Activated CD4-positive, alpha-beta T cell treated with anti-CD3 and anti-CD28 coated beads, Interleukin-2, amount 10 ng/mL, durations not matched to agents 7 days and 5 days (primary cell): Measurements from ENCODE around the gene DAPK1. TPM values are rescaled to one million over a fixed set of nuclear protein-coding genes. Genes with fewer than 3 reads are reported as not detected.

ENCODE experiments used
- CTCF ChIA-PET: fragments of 350-600 bp; sonication (Branson Sonifier 250); formaldehyde crosslinking; loops from one replicate; lab custom pipeline; 2021; ENCODE audit warnings: antibody characterized with exemption; lab: Charles Lee
- POLR2A ChIA-PET: fragments of 350-600 bp; sonication (Branson Sonifier 250); formaldehyde crosslinking; loops from one replicate; lab custom pipeline; 2021; ENCODE audit warnings: antibody characterized with exemption; lab: Charles Lee
- DNase-seq: peaks from one replicate; pipeline ENCODE4 v3.0.0-alpha.2; 2020
- H3K27ac Mint-ChIP-seq: one replicate; pipeline ENCODE4 v1.8.0; 2021; ENCODE audit warnings: mild to moderate bottlenecking, moderate library complexity, mixed read lengths
- H3K27me3 Mint-ChIP-seq: one replicate; pipeline ENCODE4 v1.8.0; 2021; ENCODE audit warnings: mixed read lengths
- H3K36me3 Mint-ChIP-seq: one replicate; pipeline ENCODE4 v1.8.0; 2021; ENCODE audit warnings: low read depth, mixed read lengths
- H3K4me1 Mint-ChIP-seq: one replicate; pipeline ENCODE4 v1.8.0; 2021; ENCODE audit warnings: mixed read lengths
- H3K4me3 Mint-ChIP-seq: one replicate; pipeline ENCODE4 v1.8.0; 2021; ENCODE audit warnings: mild to moderate bottlenecking, moderate library complexity, mixed read lengths
- H3K9me3 Mint-ChIP-seq: one replicate; pipeline ENCODE4 v1.8.0; 2021; ENCODE audit warnings: mixed read lengths
- total RNA-seq, 2 experiments: library from RNA; stranded (reverse); gene quantifications; one replicate each; pipeline ENCODE4 v1.2.3, GENCODE V29; 2021

The DAPK1 gene
- total RNA-seq, 2 experiments from 2014 or later = 0.30 to 0.35 TPM

DNA sequence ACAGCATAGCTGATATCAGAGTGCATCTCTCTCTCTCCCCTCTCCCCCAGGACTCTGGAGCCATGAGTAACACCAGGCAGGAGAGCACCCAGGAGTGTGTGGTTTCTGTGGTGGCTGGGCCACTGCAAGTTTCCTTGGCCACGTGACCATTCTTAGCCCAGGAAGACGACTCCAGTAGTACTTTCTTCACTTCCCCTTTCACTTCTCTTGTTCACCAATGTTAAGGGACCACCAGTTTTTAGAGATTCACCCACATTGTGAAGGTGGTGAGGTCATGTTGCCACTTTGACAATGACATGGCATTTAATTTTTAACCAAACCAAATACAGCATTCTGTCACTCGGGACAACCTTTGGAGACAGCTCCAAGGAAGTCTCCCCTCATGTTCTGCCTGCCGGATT lies 17.9 kb upstream of the DAPK1 start:
- H3K4me3 Mint-ChIP-seq = no peak overlapping the region
- H3K4me1 Mint-ChIP-seq = peaks cover 6% of the 10 kb centered on the region
- no peaks in the 10 kb centered on the region for H3K36me3 Mint-ChIP-seq
- ChIA-PET POLR2A (no interaction called here), CTCF (no interaction called here)
- peaks cover 2% of the 10 kb centered on the region for H3K27me3 Mint-ChIP-seq
- H3K9me3 Mint-ChIP-seq = no peaks in the 10 kb centered on the region
- H3K27ac Mint-ChIP-seq = no peak overlapping the region
- no peak for DNase-seq

DNA sequence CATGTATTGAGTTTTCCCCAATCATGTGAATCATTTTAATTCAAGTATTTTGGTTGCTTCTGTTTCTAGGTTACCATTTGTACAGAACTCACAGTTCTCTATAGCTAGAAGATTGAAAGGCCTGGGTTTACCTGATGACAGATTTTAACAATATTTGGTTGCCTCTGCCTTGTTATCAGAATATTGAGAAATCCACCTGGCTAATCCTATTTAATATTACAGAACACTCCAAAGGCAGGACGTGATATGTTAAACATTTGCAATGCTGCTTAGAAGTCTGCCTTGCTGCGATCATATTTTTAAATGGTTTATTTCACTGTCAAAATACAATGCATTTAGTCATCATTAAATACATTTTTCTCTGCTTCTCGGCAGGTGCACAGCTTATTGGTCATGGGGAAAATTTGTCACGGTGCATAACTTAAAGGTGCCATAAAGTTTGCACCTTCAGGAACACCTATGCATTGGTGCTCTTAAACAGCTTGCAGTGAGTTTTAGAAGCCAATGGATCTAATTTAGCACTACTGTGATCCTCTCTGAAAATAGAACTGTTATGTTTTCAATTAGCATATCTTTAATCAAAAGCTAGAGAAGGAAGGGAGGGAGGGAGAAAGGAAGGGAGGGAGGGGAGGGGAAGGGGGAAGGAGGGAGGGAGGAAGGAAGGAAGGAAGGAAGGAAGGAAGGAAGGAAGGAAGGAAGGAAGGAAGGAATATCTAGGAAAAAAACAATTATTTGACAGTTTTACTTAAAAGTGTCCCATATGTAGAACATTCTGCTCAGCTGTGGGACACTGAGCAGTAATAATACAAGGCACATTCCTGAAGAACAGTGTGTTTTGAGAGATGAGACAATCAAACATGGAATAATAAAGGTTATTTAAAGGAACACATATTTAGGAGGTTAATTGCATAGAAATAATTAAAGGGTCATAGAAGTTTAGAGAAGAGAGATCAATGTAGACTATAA lies 15.5 kb upstream of the DAPK1 start:
- DNase-seq = no peak

DNA sequence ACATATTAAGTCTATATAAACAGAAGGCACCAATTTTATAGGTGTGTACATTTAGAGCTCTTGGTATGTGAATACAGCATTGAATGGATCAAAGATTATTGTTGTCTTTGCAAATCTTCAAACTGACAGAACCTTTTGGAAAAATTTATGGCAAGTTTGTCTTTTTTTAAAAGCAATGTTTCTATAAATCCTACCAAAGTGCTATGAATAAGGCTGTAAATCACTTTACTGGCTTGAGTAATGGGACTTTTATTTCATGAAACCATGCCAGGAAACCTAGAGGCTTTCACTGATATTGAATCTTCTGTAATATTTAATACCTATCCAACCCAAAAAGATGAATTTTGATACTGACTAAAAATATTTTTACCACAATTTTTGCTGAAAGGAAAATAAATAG lies 7.4 kb upstream of the DAPK1 start:
- CTCF ChIA-PET = no interaction called here
- H3K27me3 Mint-ChIP-seq = peaks cover 25% of the 10 kb centered on the region
- POLR2A ChIA-PET = no interaction called here
- no peaks in the 10 kb centered on the region for H3K36me3 Mint-ChIP-seq
- DNase-seq = no peak
- H3K27ac Mint-ChIP-seq = no peak overlapping the region
- no peaks in the 10 kb centered on the region for H3K9me3 Mint-ChIP-seq
- H3K4me1 Mint-ChIP-seq = no peaks in the 10 kb centered on the region
- no peak overlapping the region for H3K4me3 Mint-ChIP-seq

More for the DNA sequence above, 15.5 kb upstream of the DAPK1 start:
- Mint-ChIP-seq H3K27ac (no peak overlapping the region), H3K9me3 (no peaks in the 10 kb centered on the region), H3K27me3 (peaks cover 2% of the 10 kb centered on the region), H3K4me1 (peaks cover 6% of the 10 kb centered on the region), H3K36me3 (no peaks in the 10 kb centered on the region), H3K4me3 (no peak overlapping the region)
- ChIA-PET CTCF (interaction anchor here (1.0 kb wide), 1 partner anchor 15 kb away, joined by 3 read pairs; no protein-coding TSS in a partner anchor), POLR2A (no interaction called here)

DNA sequence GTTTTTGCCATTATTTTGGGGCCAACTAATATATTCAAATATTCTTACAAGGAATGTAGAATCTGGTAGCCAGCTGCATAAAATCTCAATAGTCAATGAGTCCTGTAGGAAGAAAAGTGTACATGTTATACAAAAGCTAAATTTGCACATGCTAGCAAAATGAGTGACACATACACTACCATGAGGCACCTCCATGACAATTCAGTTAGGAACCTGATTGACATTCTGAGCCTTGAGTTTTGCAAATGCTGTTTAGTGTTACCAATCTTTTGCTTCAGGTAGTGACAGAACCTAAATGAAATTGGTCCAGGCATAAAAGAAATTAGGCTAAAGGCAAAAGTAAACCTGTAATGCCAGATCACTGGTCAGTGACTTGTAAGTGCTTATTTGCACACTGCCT lies 6.8 kb upstream of the DAPK1 start:
- no peaks in the 10 kb centered on the region for H3K4me1 Mint-ChIP-seq
- H3K9me3 Mint-ChIP-seq = no peaks in the 10 kb centered on the region
- no peaks in the 10 kb centered on the region for H3K36me3 Mint-ChIP-seq
- H3K27ac Mint-ChIP-seq = no peak overlapping the region
- CTCF ChIA-PET = no interaction called here
- POLR2A ChIA-PET = no interaction called here
- H3K27me3 Mint-ChIP-seq = peaks cover 30% of the 10 kb centered on the region
- no peak overlapping the region for H3K4me3 Mint-ChIP-seq
- DNase-seq = no peak

DNA sequence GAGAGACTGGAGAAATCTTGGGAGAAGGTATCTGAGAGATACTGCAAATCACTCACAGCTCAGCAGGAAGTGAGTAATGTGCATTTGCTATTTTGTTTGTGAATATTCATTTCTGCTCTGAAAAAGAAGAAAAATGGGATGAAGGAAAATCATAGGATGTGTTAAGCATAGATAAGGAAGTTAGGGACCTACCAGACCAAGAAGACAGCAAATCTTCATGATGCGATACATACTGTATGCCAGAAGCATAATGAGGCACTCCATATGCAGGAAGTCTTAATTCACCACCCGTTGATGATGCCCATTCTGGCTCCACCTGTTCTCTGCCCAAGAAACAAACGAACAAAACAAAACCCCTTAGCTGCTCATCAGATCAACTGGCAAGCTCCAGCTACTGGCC lies 6.1 kb upstream of the DAPK1 start:
- Mint-ChIP-seq H3K27ac (no peak overlapping the region), H3K36me3 (no peaks in the 10 kb centered on the region), H3K4me1 (no peaks in the 10 kb centered on the region), H3K9me3 (no peaks in the 10 kb centered on the region), H3K27me3 (peaks cover 36% of the 10 kb centered on the region), H3K4me3 (no peak overlapping the region)
- CTCF ChIA-PET = no interaction called here
- POLR2A ChIA-PET = no interaction called here
- DNase-seq = no peak

DNA sequence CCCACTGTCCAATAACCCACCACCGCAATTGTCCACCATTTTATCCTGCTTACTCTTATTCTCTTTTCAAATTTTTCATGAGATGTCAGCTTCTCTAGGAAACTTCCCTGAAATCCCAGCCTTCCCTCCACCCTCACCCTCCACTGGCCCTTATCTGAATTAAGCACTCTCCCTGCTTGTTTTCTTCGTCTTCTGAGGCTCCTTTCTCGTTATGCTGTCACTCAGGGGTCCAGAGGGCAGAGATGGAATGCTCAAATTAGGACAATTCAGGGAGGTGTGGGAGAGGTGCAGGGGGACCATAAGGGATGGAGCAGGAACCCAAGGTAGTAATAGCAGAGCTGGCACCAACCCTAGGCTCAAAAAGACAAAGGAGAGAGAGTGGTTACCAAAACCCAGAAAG lies 5.0 kb upstream of the DAPK1 start:
- H3K27me3 Mint-ChIP-seq = peaks cover 44% of the 10 kb centered on the region
- no peaks in the 10 kb centered on the region for H3K9me3 Mint-ChIP-seq
- H3K4me3 Mint-ChIP-seq = no peak overlapping the region
- no peak overlapping the region for H3K27ac Mint-ChIP-seq
- ChIA-PET CTCF (no interaction called here), POLR2A (no interaction called here)
- peaks cover 3% of the 10 kb centered on the region for H3K4me1 Mint-ChIP-seq
- no peak for DNase-seq
- H3K36me3 Mint-ChIP-seq = no peaks in the 10 kb centered on the region

DNA sequence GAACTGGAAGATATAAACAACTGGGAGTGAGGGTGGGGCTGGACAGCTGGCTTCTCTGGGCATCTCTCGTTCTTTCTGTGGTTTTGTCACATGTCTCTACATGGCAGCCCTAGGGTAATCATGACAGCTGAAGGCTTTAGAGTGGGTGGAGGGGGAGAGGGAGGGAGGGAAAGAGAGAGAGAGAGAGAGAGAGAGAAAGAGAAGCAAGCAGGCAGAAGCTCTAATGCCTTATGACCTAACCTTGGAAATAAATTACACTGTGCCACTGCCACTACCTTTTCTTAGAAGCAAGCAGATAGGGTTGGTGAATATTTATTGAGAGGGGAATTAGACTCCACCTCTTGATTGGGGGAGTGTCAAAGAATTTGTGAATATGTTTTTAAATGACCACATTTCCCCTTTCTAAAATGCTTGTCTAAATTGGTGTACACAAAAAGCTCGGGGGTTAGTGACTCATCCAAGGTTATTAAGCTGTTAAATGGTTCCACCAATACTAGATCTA lies 2.6 kb upstream of the DAPK1 start:
- CTCF ChIA-PET = no interaction called here
- Mint-ChIP-seq H3K27ac (no peak overlapping the region), H3K4me3 (no peak overlapping the region), H3K9me3 (no peaks in the 10 kb centered on the region), H3K27me3 (peaks cover 57% of the 10 kb centered on the region), H3K4me1 (peaks cover 13% of the 10 kb centered on the region), H3K36me3 (no peaks in the 10 kb centered on the region)
- POLR2A ChIA-PET = no interaction called here
- DNase-seq = no peak

DNA sequence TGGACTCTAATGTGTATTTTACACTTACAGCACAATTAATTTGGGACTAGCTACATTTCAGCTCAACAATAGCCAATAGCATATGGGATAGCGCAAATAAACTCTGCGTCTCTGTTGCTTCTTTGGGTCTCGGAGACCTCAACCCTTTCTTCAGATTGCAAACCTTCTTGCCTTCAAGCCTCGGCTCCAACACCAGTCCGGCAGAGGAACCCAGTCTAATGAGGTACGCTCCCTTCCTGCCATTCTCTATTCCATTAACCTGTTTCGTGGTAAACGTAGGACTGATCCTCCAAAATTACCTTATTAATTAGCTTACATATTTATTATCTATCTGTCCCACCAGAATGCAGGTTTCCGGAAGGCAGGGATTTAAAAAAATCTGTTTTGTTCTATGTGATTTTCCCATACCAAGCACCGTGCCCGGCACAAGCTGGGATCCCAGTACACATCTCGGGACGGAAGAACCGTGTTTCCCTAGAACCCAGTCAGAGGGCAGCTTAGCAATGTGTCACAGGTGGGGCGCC lies 525 bp upstream of the DAPK1 start:
- ChIA-PET CTCF (interaction anchor here (0.6 to 1.1 kb wide), 3 partner anchors 14 to 109 kb away, joined by 3 to 4 read pairs (median 3); no protein-coding TSS in a partner anchor), POLR2A (interaction anchor here (0.6 kb wide), 1 partner anchor 15 kb away, joined by 8 read pairs; no protein-coding TSS in a partner anchor)
- no peak for DNase-seq
- H3K36me3 Mint-ChIP-seq = no peaks in the 10 kb centered on the region
- H3K9me3 Mint-ChIP-seq = no peaks in the 10 kb centered on the region
- peaks cover 56% of the 10 kb centered on the region for H3K27me3 Mint-ChIP-seq
- peaks cover 20% of the 10 kb centered on the region for H3K4me1 Mint-ChIP-seq
- peak overlapping the region; percentile 49 for H3K4me3 Mint-ChIP-seq
- no peak overlapping the region for H3K27ac Mint-ChIP-seq

DNA sequence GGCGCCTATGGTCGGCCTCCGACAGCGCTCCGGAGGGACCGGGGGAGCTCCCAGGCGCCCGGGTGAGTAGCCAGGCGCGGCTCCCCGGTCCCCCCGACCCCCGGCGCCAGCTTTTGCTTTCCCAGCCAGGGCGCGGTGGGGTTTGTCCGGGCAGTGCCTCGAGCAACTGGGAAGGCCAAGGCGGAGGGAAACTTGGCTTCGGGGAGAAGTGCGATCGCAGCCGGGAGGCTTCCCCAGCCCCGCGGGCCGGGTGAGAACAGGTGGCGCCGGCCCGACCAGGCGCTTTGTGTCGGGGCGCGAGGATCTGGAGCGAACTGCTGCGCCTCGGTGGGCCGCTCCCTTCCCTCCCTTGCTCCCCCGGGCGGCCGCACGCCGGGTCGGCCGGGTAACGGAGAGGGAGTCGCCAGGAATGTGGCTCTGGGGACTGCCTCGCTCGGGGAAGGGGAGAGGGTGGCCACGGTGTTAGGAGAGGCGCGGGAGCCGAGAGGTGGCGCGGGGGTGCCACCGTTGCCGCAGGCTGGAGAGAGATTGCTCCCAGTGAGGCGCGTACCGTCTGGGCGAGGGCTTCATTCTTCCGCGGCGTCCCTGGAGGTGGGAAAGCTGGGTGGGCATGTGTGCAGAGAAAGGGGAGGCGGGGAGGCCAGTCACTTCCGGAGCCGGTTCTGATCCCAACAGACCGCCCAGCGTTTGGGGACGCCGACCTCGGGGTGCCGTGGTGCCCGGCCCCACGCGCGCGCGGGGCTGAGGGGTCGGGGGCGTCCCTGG lies 561 bp downstream of the DAPK1 start:
- H3K36me3 Mint-ChIP-seq = no peaks in the 10 kb centered on the region
- no peaks in the 10 kb centered on the region for H3K9me3 Mint-ChIP-seq
- peaks cover 52% of the 10 kb centered on the region for H3K27me3 Mint-ChIP-seq
- DNase-seq = no peak
- ChIA-PET POLR2A (interaction anchor here (0.6 to 0.7 kb wide), 2 partner anchors 14 to 25 kb away, joined by 8 to 9 read pairs; no protein-coding TSS in a partner anchor), CTCF (interaction anchor here (0.6 kb wide), 3 partner anchors 87 to 108 kb away, joined by 3 to 4 read pairs (median 3); no protein-coding TSS in a partner anchor)
- H3K4me1 Mint-ChIP-seq = peaks cover 20% of the 10 kb centered on the region
- H3K27ac Mint-ChIP-seq = no peak overlapping the region
- peak overlapping the region; percentile 27 for H3K4me3 Mint-ChIP-seq

DNA sequence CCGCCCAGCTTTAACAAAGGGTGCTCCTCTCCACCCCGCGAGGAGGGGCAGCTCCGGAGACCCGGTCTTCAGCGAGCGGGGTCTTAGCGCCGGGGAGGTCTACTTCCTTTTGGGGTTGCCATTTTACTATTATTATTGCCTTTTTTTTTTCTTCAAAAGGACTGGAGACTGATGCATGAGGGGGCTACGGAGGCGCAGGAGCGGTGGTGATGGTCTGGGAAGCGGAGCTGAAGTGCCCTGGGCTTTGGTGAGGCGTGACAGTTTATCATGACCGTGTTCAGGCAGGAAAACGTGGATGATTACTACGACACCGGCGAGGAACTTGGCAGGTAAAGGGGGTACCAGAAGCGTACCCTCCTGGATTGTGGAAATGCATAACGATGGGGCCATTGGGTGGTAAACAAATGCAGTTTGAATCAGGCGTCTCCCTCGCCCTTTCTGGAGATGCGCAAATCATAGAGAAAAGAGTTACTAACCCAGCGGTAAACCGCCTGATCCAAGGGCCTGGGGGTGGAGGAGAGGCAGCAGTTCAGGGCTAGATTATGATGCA lies 1.2 kb downstream of the DAPK1 start:
- POLR2A ChIA-PET = interaction anchor here (0.7 kb wide), 1 partner anchor 26 kb away, joined by 9 read pairs; no protein-coding TSS in a partner anchor
- no peaks in the 10 kb centered on the region for H3K9me3 Mint-ChIP-seq
- H3K27me3 Mint-ChIP-seq = peaks cover 49% of the 10 kb centered on the region
- H3K4me3 Mint-ChIP-seq = peak overlapping the region; percentile 26
- DNase-seq = no peak
- no peaks in the 10 kb centered on the region for H3K36me3 Mint-ChIP-seq
- peaks cover 20% of the 10 kb centered on the region for H3K4me1 Mint-ChIP-seq
- no peak overlapping the region for H3K27ac Mint-ChIP-seq
- CTCF ChIA-PET = interaction anchor here (0.6 kb wide), 1 partner anchor 86 kb away, joined by 3 read pairs; no protein-coding TSS in a partner anchor

DNA sequence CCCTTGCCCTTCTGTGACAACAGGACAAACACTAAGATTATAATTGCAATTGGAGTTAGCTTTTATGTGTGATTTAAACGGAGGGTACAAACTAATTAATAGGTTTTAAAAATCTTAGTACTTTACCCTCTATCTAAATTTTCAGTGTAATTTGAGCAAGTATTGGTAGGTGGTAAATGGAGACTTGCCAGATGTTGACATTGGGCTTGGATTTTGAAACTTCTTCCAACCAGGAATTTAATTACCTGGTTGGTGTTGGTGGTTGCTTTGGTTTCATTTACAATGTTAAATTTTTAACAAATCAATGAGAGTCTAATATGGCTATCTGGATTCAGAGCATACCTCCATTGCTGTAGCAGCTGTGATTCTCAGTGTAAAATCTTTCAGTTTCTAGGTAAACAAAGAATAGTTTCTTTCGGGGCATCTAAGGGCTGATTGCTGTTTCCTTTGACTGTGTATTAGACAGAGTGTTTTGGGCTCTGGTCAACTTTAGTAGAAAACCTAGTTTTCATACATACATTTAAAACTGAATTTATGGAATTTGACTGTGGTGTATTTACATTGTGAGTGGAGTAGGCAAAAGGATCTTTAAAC lies 1.9 kb downstream of the DAPK1 start:
- Mint-ChIP-seq H3K4me1 (peaks cover 20% of the 10 kb centered on the region), H3K27ac (no peak overlapping the region), H3K4me3 (no peak overlapping the region), H3K27me3 (peaks cover 51% of the 10 kb centered on the region), H3K9me3 (no peaks in the 10 kb centered on the region), H3K36me3 (no peaks in the 10 kb centered on the region)
- ChIA-PET POLR2A (no interaction called here), CTCF (no interaction called here)
- no peak for DNase-seq
